Neural cell (in vitro differentiated cells): ENCODE measurements around the gene CDC34. TPM values are rescaled to one million over a fixed set of nuclear protein-coding genes. Genes with fewer than 3 reads are reported as not detected.

Source experiments
- H2AFZ ChIP-seq: fragments of 200-600, 300-800 bp; sonication (generic), shearing (Covaris generic); 2 replicates; pipeline ENCODE4 v1.6.0; 2014; ENCODE audit warnings: low read depth, mild to moderate bottlenecking, antibody characterized with exemption, low read length, moderate library complexity
- H3F3A ChIP-seq: fragments of 200-600 bp; shearing (Covaris generic); 2 replicates; pipeline ENCODE4 v1.6.1; 2016; ENCODE audit warnings: mild to moderate bottlenecking, moderate library complexity, mixed read lengths, antibody characterized with exemption, low read length; ENCODE audit not compliant: insufficient read depth, poor library complexity, severe bottlenecking
- H3K27ac ChIP-seq: fragments of 200-600, 300-800 bp; sonication (generic), shearing (Covaris generic); 2 replicates; pipeline ENCODE4 v1.5.1; 2014; ENCODE audit warnings: mild to moderate bottlenecking, low read length, moderate library complexity
- H3K27me3 ChIP-seq: fragments of 300-800, 200-600 bp; sonication (generic), shearing (Covaris generic); 2 replicates; pipeline ENCODE4 v1.6.0; 2014; ENCODE audit warnings: mild to moderate bottlenecking, low read depth, low read length, moderate library complexity; ENCODE audit not compliant: insufficient read depth
- H3K36me3 ChIP-seq: fragments of 300-800, 200-600 bp; sonication (generic), shearing (Covaris generic); 2 replicates; pipeline ENCODE4 v1.5.1; 2014; ENCODE audit warnings: mild to moderate bottlenecking, antibody characterized with exemption, low read length, moderate library complexity; ENCODE audit not compliant: insufficient read depth
- H3K4me2 ChIP-seq: fragments of 300-800, 200-600 bp; sonication (generic), shearing (Covaris generic); 2 replicates; pipeline ENCODE4 v1.6.0; 2014; ENCODE audit warnings: mild to moderate bottlenecking, low read length
- H3K4me3 ChIP-seq: fragments of 300-800, 200-600 bp; sonication (generic), shearing (Covaris generic); 2 replicates; pipeline ENCODE4 v1.5.1; 2014; ENCODE audit warnings: mild to moderate bottlenecking, low read length, moderate library complexity
- H3K79me2 ChIP-seq: fragments of 200-600 bp; shearing (Covaris generic); replicated peaks from 2 replicates; pipeline ENCODE4 v1.6.0; 2014; ENCODE audit warnings: mild to moderate bottlenecking, low read length, moderate library complexity; ENCODE audit not compliant: insufficient read depth
- H3K9ac ChIP-seq: fragments of 300-800, 200-600 bp; sonication (generic), shearing (Covaris generic); 2 replicates; pipeline ENCODE4 v1.6.1; 2016; ENCODE audit warnings: mild to moderate bottlenecking, low read length, mixed read lengths
- H3K9me2 ChIP-seq: fragments of 200-600 bp; shearing (Covaris generic); 2 replicates; pipeline ENCODE4 v1.6.1; 2016; ENCODE audit warnings: mild to moderate bottlenecking, low read length, mixed read lengths; ENCODE audit not compliant: insufficient read depth
- H3K9me3 ChIP-seq: fragments of 200-600, 300-800 bp; sonication (generic), shearing (Covaris generic); 2 replicates; pipeline ENCODE4 v1.6.1; 2016; ENCODE audit warnings: mild to moderate bottlenecking, mixed run types, low read length, moderate library complexity, mixed read lengths
- H4K20me1 ChIP-seq: fragments of 200-600 bp; shearing (Covaris generic); 2 replicates; pipeline ENCODE4 v1.6.1; 2016; ENCODE audit warnings: mild to moderate bottlenecking, mixed run types; ENCODE audit not compliant: insufficient read depth
- CTCF ChIP-seq: fragments of 450-650 bp; IDR thresholded peaks from 2 replicates; pipeline ENCODE4 v1.5.1; 2014; ENCODE audit warnings: antibody characterized with exemption, mild to moderate bottlenecking, moderate library complexity; ENCODE audit not compliant: poor library complexity, severe bottlenecking
- EP300 ChIP-seq: fragments of 450-650 bp; conservative IDR thresholded peaks from 2 replicates; pipeline ENCODE4 v1.6.1; 2014; ENCODE audit warnings: antibody characterized with exemption, mild to moderate bottlenecking, moderate library complexity; ENCODE audit not compliant: poor library complexity, severe bottlenecking
- EZH2 ChIP-seq: fragments of 200-600, 300-800 bp; shearing (Covaris generic), sonication (generic); IDR thresholded peaks from 2 replicates; pipeline ENCODE4 v1.6.1; 2014; ENCODE audit warnings: antibody characterized with exemption, low read length, borderline replicate concordance, mild to moderate bottlenecking; ENCODE audit not compliant: insufficient read depth, poor library complexity, severe bottlenecking
- MXI1 ChIP-seq: fragments of 450-650 bp; conservative IDR thresholded peaks from 2 replicates; pipeline ENCODE4 v1.6.1; 2014; ENCODE audit warnings: antibody characterized with exemption, mild to moderate bottlenecking; ENCODE audit not compliant: poor library complexity, severe bottlenecking
- POLR2AphosphoS5 ChIP-seq: IDR thresholded peaks from 2 replicates; pipeline ENCODE4 v1.6.1; 2012
- RAD21 ChIP-seq: fragments of 450-650 bp; conservative IDR thresholded peaks from 2 replicates; pipeline ENCODE4 v1.6.1; 2014; ENCODE audit warnings: antibody characterized with exemption, mild to moderate bottlenecking, moderate library complexity
- SMC3 ChIP-seq: fragments of 450-650 bp; conservative IDR thresholded peaks from 2 replicates; pipeline ENCODE4 v1.6.1; 2014; ENCODE audit warnings: antibody characterized with exemption, mild to moderate bottlenecking, moderate library complexity; ENCODE audit not compliant: poor library complexity
- TAF1 ChIP-seq: IDR thresholded peaks from 2 replicates; pipeline ENCODE4 v1.6.1; 2012; ENCODE audit warnings: low read depth
- polyA plus RNA-seq: library from polyadenylated mRNA; depleted of rRNA; stranded (reverse); fragments of >200 nt; gene quantifications from 2 replicates; pipeline ENCODE4 v1.2.3, GENCODE V29; 2014
- TF ChIP-seq, protein P1 (sequence below): IDR thresholded peaks from 2 replicates; pipeline ENCODE4 v1.6.1; 2012; ENCODE audit warnings: borderline replicate concordance

The CDC34 gene
- polyA plus RNA-seq, 1 donor from 2014 or later = 155 TPM

DNA sequence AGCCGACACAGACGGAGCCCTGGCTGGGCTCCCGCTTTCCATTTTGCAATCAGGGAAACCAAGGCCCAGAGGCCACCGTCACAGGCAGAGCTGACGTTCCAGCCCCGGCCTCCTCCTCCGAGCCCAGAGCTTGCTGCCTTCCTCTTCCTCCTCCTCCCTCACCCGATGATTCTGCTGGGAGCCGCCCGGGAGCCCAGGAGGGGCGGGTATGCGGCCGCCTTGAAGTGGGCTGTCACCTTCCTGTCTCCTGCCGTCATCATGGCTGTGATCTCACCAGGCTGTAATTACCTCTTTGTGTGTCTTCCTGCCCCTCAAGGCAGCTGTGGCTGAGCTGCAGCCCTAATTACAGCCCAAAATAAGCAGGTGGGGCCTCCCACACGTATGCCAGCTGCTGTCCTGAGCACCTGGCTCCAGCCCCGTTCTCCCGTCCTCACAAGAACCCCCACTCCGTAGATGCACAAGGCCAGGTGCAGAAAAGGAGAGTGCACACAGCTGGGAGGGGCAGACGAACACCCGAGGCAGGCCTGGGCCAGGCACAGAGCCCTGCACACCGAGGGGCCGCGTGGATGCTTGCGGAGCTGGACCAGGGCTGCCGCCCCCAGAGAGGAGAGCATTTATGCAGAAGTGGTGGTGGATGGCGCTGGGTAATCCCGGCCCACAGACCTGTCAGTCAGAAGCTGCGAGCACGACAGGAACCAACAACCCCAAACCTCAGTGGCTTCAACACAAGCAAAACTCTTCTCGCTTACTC, 20.3 kb upstream of the CDC34 start:
- no peak for TF ChIP-seq EZH2
- peak; percentile 38 for TF ChIP-seq EP300
- no peak for TF ChIP-seq POLR2AphosphoS5
- TF ChIP-seq RAD21 = no peak
- TF ChIP-seq, protein P1, sequence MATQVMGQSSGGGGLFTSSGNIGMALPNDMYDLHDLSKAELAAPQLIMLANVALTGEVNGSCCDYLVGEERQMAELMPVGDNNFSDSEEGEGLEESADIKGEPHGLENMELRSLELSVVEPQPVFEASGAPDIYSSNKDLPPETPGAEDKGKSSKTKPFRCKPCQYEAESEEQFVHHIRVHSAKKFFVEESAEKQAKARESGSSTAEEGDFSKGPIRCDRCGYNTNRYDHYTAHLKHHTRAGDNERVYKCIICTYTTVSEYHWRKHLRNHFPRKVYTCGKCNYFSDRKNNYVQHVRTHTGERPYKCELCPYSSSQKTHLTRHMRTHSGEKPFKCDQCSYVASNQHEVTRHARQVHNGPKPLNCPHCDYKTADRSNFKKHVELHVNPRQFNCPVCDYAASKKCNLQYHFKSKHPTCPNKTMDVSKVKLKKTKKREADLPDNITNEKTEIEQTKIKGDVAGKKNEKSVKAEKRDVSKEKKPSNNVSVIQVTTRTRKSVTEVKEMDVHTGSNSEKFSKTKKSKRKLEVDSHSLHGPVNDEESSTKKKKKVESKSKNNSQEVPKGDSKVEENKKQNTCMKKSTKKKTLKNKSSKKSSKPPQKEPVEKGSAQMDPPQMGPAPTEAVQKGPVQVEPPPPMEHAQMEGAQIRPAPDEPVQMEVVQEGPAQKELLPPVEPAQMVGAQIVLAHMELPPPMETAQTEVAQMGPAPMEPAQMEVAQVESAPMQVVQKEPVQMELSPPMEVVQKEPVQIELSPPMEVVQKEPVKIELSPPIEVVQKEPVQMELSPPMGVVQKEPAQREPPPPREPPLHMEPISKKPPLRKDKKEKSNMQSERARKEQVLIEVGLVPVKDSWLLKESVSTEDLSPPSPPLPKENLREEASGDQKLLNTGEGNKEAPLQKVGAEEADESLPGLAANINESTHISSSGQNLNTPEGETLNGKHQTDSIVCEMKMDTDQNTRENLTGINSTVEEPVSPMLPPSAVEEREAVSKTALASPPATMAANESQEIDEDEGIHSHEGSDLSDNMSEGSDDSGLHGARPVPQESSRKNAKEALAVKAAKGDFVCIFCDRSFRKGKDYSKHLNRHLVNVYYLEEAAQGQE = no peak
- no peak for TF ChIP-seq CTCF
- no peak for TF ChIP-seq TAF1
- H3K4me3 ChIP-seq = peak overlapping the region; percentile 44
- no peaks in the 10 kb centered on the region for H3K9me2 ChIP-seq
- no peak overlapping the region for H3K4me2 ChIP-seq
- peak overlapping the region; percentile 24 for H2AFZ ChIP-seq
- H3K27me3 ChIP-seq = no peaks in the 10 kb centered on the region
- no peaks in the 10 kb centered on the region for H3K9me3 ChIP-seq
- H3K36me3 ChIP-seq = no peaks in the 10 kb centered on the region
- H3K9ac ChIP-seq = peak overlapping the region; percentile 82
- H3F3A ChIP-seq = no peaks in the 10 kb centered on the region
- peaks cover 12% of the 10 kb centered on the region for H3K79me2 ChIP-seq
- H3K27ac ChIP-seq = peak overlapping the region; percentile 94
- H4K20me1 ChIP-seq = no peaks in the 10 kb centered on the region

- no peaks in the 10 kb centered on the region for H3K9me3 ChIP-seq
- no peaks in the 10 kb centered on the region for H4K20me1 ChIP-seq
- no peaks in the 10 kb centered on the region for H3F3A ChIP-seq
- peaks cover 12% of the 10 kb centered on the region for H3K79me2 ChIP-seq
- no peak overlapping the region for H2AFZ ChIP-seq
- H3K9me2 ChIP-seq = no peaks in the 10 kb centered on the region
- peak overlapping the region; percentile 94 for H3K27ac ChIP-seq
- no peak overlapping the region for H3K4me2 ChIP-seq
- no peaks in the 10 kb centered on the region for H3K36me3 ChIP-seq
- H3K9ac ChIP-seq = no peak overlapping the region
- H3K4me3 ChIP-seq = no peak overlapping the region
- no peak for TF ChIP-seq CTCF
- TF ChIP-seq RAD21 = no peak
- TF ChIP-seq MXI1 = no peak
- TF ChIP-seq, protein P1 = no peak
- no peak for TF ChIP-seq EZH2
- TF ChIP-seq TAF1 = no peak
- no peak for TF ChIP-seq EP300
- no peak for TF ChIP-seq SMC3
- TF ChIP-seq POLR2AphosphoS5 = no peak
- no peaks in the 10 kb centered on the region for H3K27me3 ChIP-seq
Observed at GRCh38 chr19:512547-513365, 18.8 kb upstream of the CDC34 start.
